ENCODE results near the gene FRMD5. TPM values are rescaled to one million over a fixed set of nuclear protein-coding genes. Genes with fewer than 3 reads are reported as not detected.

Gene FRMD5
- total RNA-seq, 1 experiment from 2014 or later: 0.98 TPM

DNA sequence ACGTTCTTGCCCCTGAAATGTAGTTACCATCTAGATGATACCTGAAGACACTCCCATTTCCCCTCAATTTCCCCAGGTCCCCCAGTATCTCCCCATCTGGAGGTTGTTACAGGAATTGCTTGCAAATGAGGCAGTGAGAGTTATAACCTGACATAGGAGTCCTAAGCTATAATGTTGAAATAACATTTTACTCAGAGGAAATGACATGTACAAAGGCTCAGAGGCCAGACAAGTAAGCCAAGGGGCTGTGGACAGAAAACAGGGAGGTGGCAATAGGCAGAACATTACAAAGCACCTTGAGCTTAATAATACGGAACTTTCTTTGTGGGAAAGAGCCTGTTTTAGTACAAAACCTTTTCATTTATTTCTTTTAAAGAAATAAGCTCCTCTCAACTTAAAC lies 171.9 kb downstream of the FRMD5 start:
- no peaks in the 10 kb centered on the region for H3K4me1 Mint-ChIP-seq (ENCODE audit: insufficient read depth, unreplicated experiment)
- BruUV-seq (replicated peaks): no TSS peak

DNA sequence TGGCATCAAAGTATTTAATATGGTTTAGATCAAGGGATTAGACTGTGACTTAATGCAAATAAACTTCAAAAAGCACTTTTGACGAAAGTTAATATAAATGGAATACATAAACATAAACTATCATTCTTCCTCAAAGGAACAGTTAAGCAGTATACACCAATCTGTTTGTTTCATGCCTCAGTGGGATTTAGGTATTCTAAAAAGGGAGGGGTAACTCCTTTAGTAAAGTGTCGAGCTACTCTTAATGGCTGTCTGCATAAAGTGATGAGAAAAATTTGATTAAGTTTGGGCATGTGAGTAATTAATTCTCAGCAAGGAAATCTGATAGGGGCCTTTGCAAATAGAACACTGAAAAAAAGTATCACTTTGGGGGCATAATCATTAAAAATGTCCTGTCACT lies 176.9 kb downstream of the FRMD5 start:
- BruUV-seq (replicated peaks): no TSS peak
- H3K4me3 Mint-ChIP-seq (ENCODE audit: unreplicated experiment): no peak overlapping the region
- no peak overlapping the region for H3K27ac Mint-ChIP-seq (ENCODE audit: low read depth, unreplicated experiment)
- H3K9me3 Mint-ChIP-seq (ENCODE audit: unreplicated experiment): no peaks in the 10 kb centered on the region
- intact Hi-C loops (cut with micrococcal nuclease): no loop called here
- TF ChIP-seq, protein P1, sequence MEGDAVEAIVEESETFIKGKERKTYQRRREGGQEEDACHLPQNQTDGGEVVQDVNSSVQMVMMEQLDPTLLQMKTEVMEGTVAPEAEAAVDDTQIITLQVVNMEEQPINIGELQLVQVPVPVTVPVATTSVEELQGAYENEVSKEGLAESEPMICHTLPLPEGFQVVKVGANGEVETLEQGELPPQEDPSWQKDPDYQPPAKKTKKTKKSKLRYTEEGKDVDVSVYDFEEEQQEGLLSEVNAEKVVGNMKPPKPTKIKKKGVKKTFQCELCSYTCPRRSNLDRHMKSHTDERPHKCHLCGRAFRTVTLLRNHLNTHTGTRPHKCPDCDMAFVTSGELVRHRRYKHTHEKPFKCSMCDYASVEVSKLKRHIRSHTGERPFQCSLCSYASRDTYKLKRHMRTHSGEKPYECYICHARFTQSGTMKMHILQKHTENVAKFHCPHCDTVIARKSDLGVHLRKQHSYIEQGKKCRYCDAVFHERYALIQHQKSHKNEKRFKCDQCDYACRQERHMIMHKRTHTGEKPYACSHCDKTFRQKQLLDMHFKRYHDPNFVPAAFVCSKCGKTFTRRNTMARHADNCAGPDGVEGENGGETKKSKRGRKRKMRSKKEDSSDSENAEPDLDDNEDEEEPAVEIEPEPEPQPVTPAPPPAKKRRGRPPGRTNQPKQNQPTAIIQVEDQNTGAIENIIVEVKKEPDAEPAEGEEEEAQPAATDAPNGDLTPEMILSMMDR (IDR thresholded peaks at IDR 0.05; ENCODE audit: unreplicated experiment): no peak
- no peaks in the 10 kb centered on the region for H3K27me3 Mint-ChIP-seq (ENCODE audit: insufficient read depth, unreplicated experiment)
- H3K36me3 Mint-ChIP-seq (ENCODE audit: insufficient read depth, unreplicated experiment): no peaks in the 10 kb centered on the region
- POLR2A ChIA-PET: no interaction called here
- no peaks in the 10 kb centered on the region for H3K4me1 Mint-ChIP-seq (ENCODE audit: insufficient read depth, unreplicated experiment)
- no peak for DNase-seq (ENCODE audit: unreplicated experiment)
- CTCF ChIA-PET: interaction anchor here (0.6 kb wide), 1 partner anchor 52 kb away, joined by 4 read pairs; no protein-coding TSS in a partner anchor

More for the DNA sequence above, 171.9 kb downstream of the FRMD5 start:
- no peaks in the 10 kb centered on the region for H3K9me3 Mint-ChIP-seq (ENCODE audit: unreplicated experiment)
- H3K27ac Mint-ChIP-seq (ENCODE audit: low read depth, unreplicated experiment): no peak overlapping the region
- POLR2A ChIA-PET: interaction anchor here (1.3 kb wide), 1 partner anchor 10 kb away, joined by 4 read pairs; no protein-coding TSS in a partner anchor
- CTCF ChIA-PET: interaction anchor here (0.6 to 2.2 kb wide), 3 partner anchors 43 to 208 kb away, joined by 3 to 9 read pairs (median 3); no protein-coding TSS in a partner anchor
- no peak overlapping the region for H3K4me3 Mint-ChIP-seq (ENCODE audit: unreplicated experiment)
- TF ChIP-seq, protein P1 (IDR thresholded peaks at IDR 0.05; ENCODE audit: unreplicated experiment): no peak
- peak; percentile 18 for DNase-seq (ENCODE audit: unreplicated experiment)
- intact Hi-C loops (cut with micrococcal nuclease): no loop called here
- H3K27me3 Mint-ChIP-seq (ENCODE audit: insufficient read depth, unreplicated experiment): no peaks in the 10 kb centered on the region
- no peaks in the 10 kb centered on the region for H3K36me3 Mint-ChIP-seq (ENCODE audit: insufficient read depth, unreplicated experiment)

DNA sequence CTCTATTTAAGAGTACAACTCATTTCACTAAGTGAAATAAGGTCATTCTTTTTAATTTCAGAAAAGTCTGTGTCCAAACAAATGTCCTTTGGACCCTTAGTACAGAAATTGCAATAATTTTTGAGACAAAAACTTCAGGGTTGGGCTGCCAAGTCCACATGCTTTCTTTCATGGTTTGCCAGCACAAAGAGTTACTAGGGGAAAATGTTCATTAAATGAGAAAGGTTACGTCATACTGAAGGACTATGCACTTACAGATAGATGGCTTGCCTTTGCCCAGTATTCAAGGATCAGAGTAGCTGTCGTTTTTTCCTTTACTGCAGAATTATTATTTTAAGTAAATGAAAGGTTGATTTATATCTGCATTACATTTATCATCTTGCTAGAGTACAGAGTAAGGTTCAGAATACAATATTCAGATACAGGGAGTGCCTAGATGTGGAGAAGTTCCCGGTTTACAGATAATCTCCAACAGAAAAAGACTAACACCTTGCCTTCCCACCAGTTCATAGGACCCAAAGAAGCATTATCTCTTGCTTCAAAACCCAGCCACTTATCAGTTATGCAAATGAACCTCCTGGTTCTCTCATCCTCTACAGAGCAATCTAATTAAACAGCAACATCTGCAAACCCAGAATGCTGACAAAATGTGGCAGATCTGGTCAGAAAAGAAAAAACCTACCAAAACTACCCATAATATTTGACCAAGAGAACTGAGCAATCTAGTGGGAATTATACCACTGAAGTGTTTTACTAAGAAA lies 179.3 kb downstream of the FRMD5 start:
- H3K27me3 Mint-ChIP-seq (ENCODE audit: insufficient read depth, unreplicated experiment): peaks cover 13% of the 10 kb centered on the region
- TF ChIP-seq, protein P1 (IDR thresholded peaks at IDR 0.05; ENCODE audit: unreplicated experiment): no peak
- intact Hi-C loops (cut with micrococcal nuclease): no loop called here
- ChIA-PET CTCF (interaction anchor here (0.7 kb wide), 1 partner anchor 19 kb away, joined by 3 read pairs; no protein-coding TSS in a partner anchor), POLR2A (no interaction called here)
- no peaks in the 10 kb centered on the region for H3K9me3 Mint-ChIP-seq (ENCODE audit: unreplicated experiment)
- no peak overlapping the region for H3K4me3 Mint-ChIP-seq (ENCODE audit: unreplicated experiment)
- no peaks in the 10 kb centered on the region for H3K36me3 Mint-ChIP-seq (ENCODE audit: insufficient read depth, unreplicated experiment)
- no peak overlapping the region for H3K27ac Mint-ChIP-seq (ENCODE audit: low read depth, unreplicated experiment)
- H3K4me1 Mint-ChIP-seq (ENCODE audit: insufficient read depth, unreplicated experiment): no peaks in the 10 kb centered on the region
- no peak for DNase-seq (ENCODE audit: unreplicated experiment)
- no TSS peak for BruUV-seq (replicated peaks)

DNA sequence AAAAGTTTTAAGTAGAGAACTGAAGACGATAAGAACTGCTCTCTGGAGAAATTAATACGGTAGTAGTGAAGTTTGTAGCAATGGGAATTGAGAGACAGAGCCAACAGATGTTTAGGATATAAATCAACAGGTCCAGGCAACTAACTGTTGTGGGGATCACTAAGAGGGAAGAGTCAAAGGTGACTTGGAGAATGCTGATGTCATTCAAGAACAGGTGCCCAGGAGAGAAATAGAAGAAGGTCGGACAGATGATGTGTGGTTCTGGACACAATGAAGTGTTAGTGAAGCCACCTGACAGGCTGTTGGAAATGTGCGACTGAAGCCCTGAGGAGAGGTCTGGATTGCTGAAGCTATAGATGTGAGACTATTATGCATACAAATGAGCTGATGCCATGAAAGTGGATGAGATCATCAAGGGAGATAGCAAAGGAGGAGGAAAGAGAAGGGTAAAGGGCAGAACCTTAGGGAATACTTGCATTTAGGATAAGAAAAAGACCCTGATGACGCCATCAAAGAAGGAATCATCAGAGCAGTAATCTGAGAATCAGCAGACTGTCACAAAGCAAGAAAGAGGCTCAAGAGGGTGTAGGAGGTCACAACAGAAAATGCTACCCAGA lies 183.7 kb downstream of the FRMD5 start:
- H3K4me3 Mint-ChIP-seq (ENCODE audit: unreplicated experiment): no peak overlapping the region
- DNase-seq (ENCODE audit: unreplicated experiment): no peak
- H3K27ac Mint-ChIP-seq (ENCODE audit: low read depth, unreplicated experiment): no peak overlapping the region
- TF ChIP-seq, protein P1 (IDR thresholded peaks at IDR 0.05; ENCODE audit: unreplicated experiment): no peak
- CTCF ChIA-PET: interaction anchor here (0.5 kb wide), 1 partner anchor 11 kb away, joined by 3 read pairs; no protein-coding TSS in a partner anchor
- peaks cover 6% of the 10 kb centered on the region for H3K36me3 Mint-ChIP-seq (ENCODE audit: insufficient read depth, unreplicated experiment)
- no peaks in the 10 kb centered on the region for H3K9me3 Mint-ChIP-seq (ENCODE audit: unreplicated experiment)
- peaks cover 14% of the 10 kb centered on the region for H3K27me3 Mint-ChIP-seq (ENCODE audit: insufficient read depth, unreplicated experiment)
- intact Hi-C loops (cut with micrococcal nuclease): no loop called here
- POLR2A ChIA-PET: no interaction called here
- no TSS peak for BruUV-seq (replicated peaks)
- peaks cover 6% of the 10 kb centered on the region for H3K4me1 Mint-ChIP-seq (ENCODE audit: insufficient read depth, unreplicated experiment)

Data from MCF 10A (cell line).